WERI-Rb-1 (cell line): ENCODE data around the gene SMYD4.

ENCODE experiments used
- DNase-seq: peaks from one replicate; pipeline ENCODE4 v3.0.0-alpha.2; 2020
- H3K27ac ChIP-seq: fragments of 250-450 bp; sonication (Bioruptor Pico); 2 replicates; pipeline ENCODE4 v1.5.1; 2020; ENCODE audit warnings: mild to moderate bottlenecking, moderate library complexity
- H3K27me3 ChIP-seq: fragments of 250-450 bp; sonication (Bioruptor Pico); 2 replicates; pipeline ENCODE4 v1.5.1; 2021; ENCODE audit warnings: mild to moderate bottlenecking, low read depth, moderate library complexity; ENCODE audit not compliant: insufficient read depth, severe bottlenecking
- H3K36me3 ChIP-seq: fragments of 250-450 bp; sonication (Bioruptor Pico); 2 replicates; pipeline ENCODE4 v1.5.1; 2020; ENCODE audit warnings: mild to moderate bottlenecking, moderate library complexity
- H3K4me3 ChIP-seq: 2 replicates; pipeline ENCODE4 v1.5.1; 2011; ENCODE audit warnings: low read depth, mild to moderate bottlenecking, control low read depth, low read length
- H3K9me3 ChIP-seq: fragments of 250-450 bp; sonication (Bioruptor Pico); 2 replicates; pipeline ENCODE4 v1.5.1; 2021; ENCODE audit warnings: mild to moderate bottlenecking, moderate library complexity; ENCODE audit not compliant: severe bottlenecking
- TF ChIP-seq, protein P1 (sequence below): IDR thresholded peaks from 2 replicates; pipeline ENCODE4 v1.5.1; 2011; ENCODE audit warnings: low read depth, mild to moderate bottlenecking, control low read depth, inconsistent platforms, low read length

Gene SMYD4

DNA sequence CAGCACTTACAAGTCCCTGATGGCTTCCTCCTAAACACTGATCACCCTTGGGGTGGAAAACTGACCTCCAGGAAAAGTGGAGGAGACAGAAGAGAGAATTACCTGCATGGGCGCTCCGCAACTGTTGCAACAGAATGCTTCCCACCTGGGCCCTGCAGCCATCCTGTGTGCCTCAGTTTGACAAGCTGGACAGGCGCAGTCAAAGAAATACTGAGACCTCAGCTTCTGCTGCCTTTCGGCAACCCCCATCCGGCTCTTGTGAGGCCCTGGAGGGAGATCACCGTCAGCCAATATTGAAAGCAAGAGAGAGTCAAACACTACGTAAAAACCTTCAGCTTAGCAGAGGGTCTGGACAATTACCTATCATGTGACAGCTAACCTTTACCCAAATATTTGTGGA lies 43.0 kb downstream of the SMYD4 start:
- H3K36me3 ChIP-seq: peaks cover 60% of the 10 kb centered on the region

DNA sequence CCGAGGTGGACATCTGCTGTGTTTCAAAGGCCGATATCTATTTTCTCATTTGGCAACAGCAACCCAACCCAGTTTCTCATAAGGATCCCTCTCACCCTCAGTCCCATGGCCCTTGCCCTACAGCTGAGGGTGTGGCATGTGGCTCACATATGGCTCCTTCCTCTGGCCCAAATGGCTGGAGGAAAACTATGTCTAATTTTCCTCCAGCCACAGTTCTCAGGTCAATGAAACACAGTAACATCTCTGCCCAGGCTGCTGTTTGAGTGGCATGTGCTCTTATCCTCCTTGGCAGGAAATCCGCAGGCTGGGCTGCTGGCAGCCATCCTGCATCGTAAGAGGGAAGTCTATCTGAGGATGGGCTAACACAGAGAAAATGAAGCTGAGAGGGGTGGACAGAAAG lies 43.8 kb downstream of the SMYD4 start:
- Histone ChIP-seq H3K36me3 (peaks cover 62% of the 10 kb centered on the region), H3K9me3 (no peaks in the 10 kb centered on the region), H3K27me3 (no peaks in the 10 kb centered on the region), H3K4me3 (no peak overlapping the region), H3K27ac (no peak overlapping the region)
- TF ChIP-seq, protein P1, sequence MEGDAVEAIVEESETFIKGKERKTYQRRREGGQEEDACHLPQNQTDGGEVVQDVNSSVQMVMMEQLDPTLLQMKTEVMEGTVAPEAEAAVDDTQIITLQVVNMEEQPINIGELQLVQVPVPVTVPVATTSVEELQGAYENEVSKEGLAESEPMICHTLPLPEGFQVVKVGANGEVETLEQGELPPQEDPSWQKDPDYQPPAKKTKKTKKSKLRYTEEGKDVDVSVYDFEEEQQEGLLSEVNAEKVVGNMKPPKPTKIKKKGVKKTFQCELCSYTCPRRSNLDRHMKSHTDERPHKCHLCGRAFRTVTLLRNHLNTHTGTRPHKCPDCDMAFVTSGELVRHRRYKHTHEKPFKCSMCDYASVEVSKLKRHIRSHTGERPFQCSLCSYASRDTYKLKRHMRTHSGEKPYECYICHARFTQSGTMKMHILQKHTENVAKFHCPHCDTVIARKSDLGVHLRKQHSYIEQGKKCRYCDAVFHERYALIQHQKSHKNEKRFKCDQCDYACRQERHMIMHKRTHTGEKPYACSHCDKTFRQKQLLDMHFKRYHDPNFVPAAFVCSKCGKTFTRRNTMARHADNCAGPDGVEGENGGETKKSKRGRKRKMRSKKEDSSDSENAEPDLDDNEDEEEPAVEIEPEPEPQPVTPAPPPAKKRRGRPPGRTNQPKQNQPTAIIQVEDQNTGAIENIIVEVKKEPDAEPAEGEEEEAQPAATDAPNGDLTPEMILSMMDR: no peak
- DNase-seq: no peak

More for the DNA sequence above, 43.0 kb downstream of the SMYD4 start:
- DNase-seq: no peak
- TF ChIP-seq, protein P1: no peak
- Histone ChIP-seq H3K4me3 (no peak overlapping the region), H3K27ac (no peak overlapping the region), H3K9me3 (no peaks in the 10 kb centered on the region), H3K27me3 (no peaks in the 10 kb centered on the region)

GRCh38 chr17:1783834-1784611 lies 45.7 kb downstream of the SMYD4 start:
- no peaks in the 10 kb centered on the region for H3K9me3 ChIP-seq
- no peak for DNase-seq
- no peaks in the 10 kb centered on the region for H3K27me3 ChIP-seq
- TF ChIP-seq, protein P1: peak; percentile 50; the same call in 1 of the 2 replicates
- no peak overlapping the region for H3K27ac ChIP-seq
- H3K4me3 ChIP-seq: no peak overlapping the region
- H3K36me3 ChIP-seq: peaks cover 79% of the 10 kb centered on the region

DNA sequence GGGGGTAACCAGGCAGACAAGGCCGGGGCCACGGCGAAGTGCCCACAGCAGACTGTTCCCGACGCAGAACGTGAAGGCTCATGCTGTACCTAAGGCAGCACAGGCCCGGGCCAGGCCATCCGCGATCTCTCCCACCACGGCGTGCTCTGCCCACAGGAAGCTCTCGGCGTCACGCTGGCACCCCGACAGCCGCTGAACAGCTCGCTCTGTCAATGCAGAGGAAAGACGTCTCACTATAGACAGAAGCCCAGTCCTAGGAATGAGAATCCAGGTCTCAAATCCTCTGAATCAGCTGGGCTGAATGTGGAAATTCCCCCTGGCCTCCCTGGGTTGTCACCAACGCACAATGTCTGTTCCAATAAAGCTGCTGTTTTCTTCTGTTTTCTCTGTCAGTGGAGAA lies 46.4 kb downstream of the SMYD4 start:
- Histone ChIP-seq H3K27ac (no peak overlapping the region), H3K27me3 (no peaks in the 10 kb centered on the region), H3K9me3 (no peaks in the 10 kb centered on the region), H3K4me3 (no peak overlapping the region), H3K36me3 (peaks cover 83% of the 10 kb centered on the region)
- TF ChIP-seq, protein P1: no peak
- no peak for DNase-seq

GRCh38 chr17:1782171-1782567 lies 47.5 kb downstream of the SMYD4 start:
- TF ChIP-seq, protein P1: no peak
- H3K9me3 ChIP-seq: no peaks in the 10 kb centered on the region
- no peak overlapping the region for H3K4me3 ChIP-seq
- peaks cover 86% of the 10 kb centered on the region for H3K36me3 ChIP-seq
- no peak for DNase-seq
- H3K27ac ChIP-seq: no peak overlapping the region
- no peaks in the 10 kb centered on the region for H3K27me3 ChIP-seq

DNA sequence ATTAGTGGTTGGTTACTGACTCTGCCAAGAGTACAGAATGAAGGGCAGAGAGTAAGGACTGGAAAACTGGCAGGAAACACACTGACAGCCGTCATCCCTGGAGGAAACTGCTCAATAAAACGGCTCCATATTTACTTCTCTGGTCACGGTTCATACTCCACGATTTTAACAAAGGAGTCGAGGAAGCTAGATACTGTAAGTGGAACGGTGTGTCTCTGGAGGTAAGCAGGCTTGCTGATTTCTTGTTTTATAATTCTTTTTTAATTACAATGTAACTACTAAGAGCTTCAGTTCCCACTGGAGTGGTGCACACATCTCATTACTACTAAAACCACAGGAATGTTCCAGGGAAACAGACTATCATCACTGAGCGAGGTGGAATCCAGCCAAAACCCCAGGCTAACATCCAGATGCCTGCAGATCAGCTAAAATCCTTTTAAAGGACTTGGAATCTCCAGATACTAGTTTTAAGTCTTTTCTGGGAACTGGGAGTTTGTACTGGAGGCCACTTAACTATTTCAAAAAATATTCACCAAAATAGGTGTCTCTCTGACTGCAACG lies 50.1 kb downstream of the SMYD4 start:
- Histone ChIP-seq H3K36me3 (peaks cover 97% of the 10 kb centered on the region), H3K27me3 (no peaks in the 10 kb centered on the region), H3K27ac (no peak overlapping the region), H3K4me3 (no peak overlapping the region), H3K9me3 (no peaks in the 10 kb centered on the region)
- TF ChIP-seq, protein P1: no peak
- no peak for DNase-seq
